Measurements from ENCODE around the gene IREB2. TPM values are rescaled to one million over a fixed set of nuclear protein-coding genes. Genes with fewer than 3 reads are reported as not detected.
A peak's percentile ranks its signal among the peaks of the same experiment; 100 is the strongest.

IREB2 gene
- total RNA-seq, 2 donors from 2014 or later: 79.0 to 92.8 TPM

- H3K27me3 Mint-ChIP-seq: peaks cover 13 to 15% of the 10 kb centered on the region in 2 donors
- H3K4me1 Mint-ChIP-seq (ENCODE audit: low read depth in 2 of 2): no peaks in the 10 kb centered on the region
- H3K9me3 Mint-ChIP-seq: no peaks in the 10 kb centered on the region
- no peaks in the 10 kb centered on the region for H3K36me3 Mint-ChIP-seq
- no peak overlapping the region for H3K27ac Mint-ChIP-seq
- ATAC-seq (no peak), DNase-seq (ENCODE audit: low spot score) (no peak)
- H3K4me3 Mint-ChIP-seq: no peak overlapping the region
Measured at GRCh38 chr15:78414621-78415250, 23.3 kb upstream of the IREB2 start.

DNA sequence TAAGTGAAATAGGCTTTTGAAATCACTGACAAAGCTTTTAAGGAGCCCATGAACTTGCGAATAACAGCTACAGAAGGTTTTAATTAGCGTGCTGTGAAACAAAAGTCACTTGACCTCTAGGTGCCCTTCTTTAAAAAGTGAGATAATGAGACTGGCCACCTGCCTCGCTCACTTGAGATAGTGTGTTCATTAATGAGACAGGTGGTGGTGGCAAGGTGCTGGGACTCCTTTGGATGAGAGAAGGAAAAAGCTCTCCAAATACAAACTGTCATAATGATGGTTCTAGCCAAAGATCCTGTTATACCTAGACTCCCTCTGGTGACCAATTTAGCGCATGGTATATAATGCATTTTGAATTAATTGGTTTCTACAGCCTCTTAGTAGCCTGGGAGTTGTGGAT lies 22.7 kb upstream of the IREB2 start:
- no peaks in the 10 kb centered on the region for H3K4me1 Mint-ChIP-seq (ENCODE audit: low read depth in 2 of 2)
- H3K36me3 Mint-ChIP-seq: no peaks in the 10 kb centered on the region
- DNase-seq (ENCODE audit: low spot score): no peak
- no peak overlapping the region for H3K4me3 Mint-ChIP-seq
- H3K9me3 Mint-ChIP-seq: no peaks in the 10 kb centered on the region
- ATAC-seq: no peak
- peaks cover 13 to 15% of the 10 kb centered on the region in 2 donors for H3K27me3 Mint-ChIP-seq
- H3K27ac Mint-ChIP-seq: no peak overlapping the region

DNA sequence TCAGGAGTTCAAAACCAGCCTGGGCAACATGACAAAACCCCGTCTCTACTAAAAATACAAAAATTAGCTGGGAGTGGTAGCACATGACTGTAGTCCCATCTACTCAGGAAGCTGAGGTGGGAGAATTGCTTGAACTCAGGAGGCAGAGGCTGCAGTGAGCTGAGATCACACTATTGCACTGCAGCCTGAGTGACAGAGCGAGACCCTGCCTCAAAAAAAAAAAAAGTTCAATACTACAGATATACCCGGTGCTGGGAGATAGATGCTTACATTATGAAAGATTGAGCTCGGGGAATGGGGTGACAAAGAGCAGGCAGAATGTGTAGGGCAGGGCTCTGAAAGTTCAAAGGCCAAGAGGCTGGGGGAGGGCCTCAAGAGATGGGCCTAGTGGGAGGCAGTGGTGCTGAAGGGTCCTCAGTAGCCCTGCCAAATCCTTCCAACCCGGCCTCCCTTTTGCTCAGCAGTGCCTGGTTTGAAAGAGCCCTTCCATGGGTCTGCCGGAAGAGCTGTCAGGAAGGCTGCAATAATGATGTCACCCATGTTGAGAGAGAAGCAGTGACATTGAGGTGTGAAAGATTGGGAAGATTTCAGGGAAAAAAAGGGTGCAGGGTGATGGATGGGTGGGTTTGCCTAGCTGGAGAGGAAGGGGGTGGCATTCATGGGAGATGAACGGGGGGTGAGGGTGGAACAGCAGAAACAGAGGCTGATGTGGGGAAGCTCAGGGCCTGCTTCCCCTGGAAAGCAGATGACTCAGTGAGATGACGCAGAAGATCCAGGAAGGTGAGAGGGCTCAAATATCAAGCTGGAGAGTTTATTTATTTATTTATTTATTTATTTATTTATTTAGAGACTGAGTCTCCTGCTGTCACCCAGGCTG lies 20.0 kb upstream of the IREB2 start:
- H3K9me3 Mint-ChIP-seq: no peaks in the 10 kb centered on the region
- H3K36me3 Mint-ChIP-seq: no peaks in the 10 kb centered on the region
- peaks cover 8 to 19% of the 10 kb centered on the region in 2 donors for H3K27me3 Mint-ChIP-seq
- H3K4me3 Mint-ChIP-seq: no peak overlapping the region
- no peak for ATAC-seq
- peak overlapping the region in 1 of 2 donors; percentile 52 for H3K27ac Mint-ChIP-seq
- peaks cover 0 to 3% of the 10 kb centered on the region in 2 donors for H3K4me1 Mint-ChIP-seq (ENCODE audit: low read depth in 2 of 2)
- no peak for DNase-seq (ENCODE audit: low spot score)

DNA sequence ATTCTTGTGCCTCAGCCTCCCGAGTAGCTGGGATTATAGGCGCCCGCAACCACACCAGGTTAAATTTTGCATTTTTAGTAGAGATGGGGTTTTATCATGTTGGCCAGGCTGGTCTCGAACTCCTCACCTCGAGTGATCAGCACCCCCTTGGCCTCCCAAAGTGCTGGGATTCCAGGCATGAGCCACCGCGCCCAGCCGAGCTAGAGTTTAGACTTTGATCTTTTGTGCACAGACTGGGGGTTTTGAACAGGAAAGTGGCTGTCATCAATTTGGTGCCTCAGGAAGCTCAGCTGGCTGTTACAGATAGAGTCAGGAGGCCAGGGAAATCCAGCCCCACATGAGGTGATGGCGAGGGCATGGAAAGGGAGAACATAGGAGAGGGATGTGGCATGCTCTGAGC lies 19.3 kb upstream of the IREB2 start:
- H3K27ac Mint-ChIP-seq: no peak overlapping the region

GRCh38 chr15:78419367-78419766 lies 18.6 kb upstream of the IREB2 start:
- DNase-seq (ENCODE audit: low spot score): no peak

More for the DNA sequence above, 19.3 kb upstream of the IREB2 start:
- peaks cover 0 to 3% of the 10 kb centered on the region in 2 donors for H3K4me1 Mint-ChIP-seq (ENCODE audit: low read depth in 2 of 2)
- no peaks in the 10 kb centered on the region for H3K36me3 Mint-ChIP-seq
- no peak for DNase-seq (ENCODE audit: low spot score)
- no peak for ATAC-seq
- no peak overlapping the region for H3K4me3 Mint-ChIP-seq
- no peaks in the 10 kb centered on the region for H3K9me3 Mint-ChIP-seq
- H3K27me3 Mint-ChIP-seq: peaks cover 8 to 22% of the 10 kb centered on the region in 2 donors

GRCh38 chr15:78420220-78420619 lies 17.8 kb upstream of the IREB2 start:
- no peak overlapping the region for H3K4me3 Mint-ChIP-seq
- ATAC-seq (no peak), DNase-seq (ENCODE audit: low spot score) (no peak)
- no peak overlapping the region for H3K27ac Mint-ChIP-seq
- peaks cover 0 to 3% of the 10 kb centered on the region in 2 donors for H3K4me1 Mint-ChIP-seq (ENCODE audit: low read depth in 2 of 2)
- H3K9me3 Mint-ChIP-seq: no peaks in the 10 kb centered on the region
- peaks cover 20 to 26% of the 10 kb centered on the region in 2 donors for H3K27me3 Mint-ChIP-seq
- no peaks in the 10 kb centered on the region for H3K36me3 Mint-ChIP-seq

More at GRCh38 chr15:78419367-78419766, 18.6 kb upstream of the IREB2 start:
- H3K4me1 Mint-ChIP-seq (ENCODE audit: low read depth in 2 of 2): peaks cover 0 to 3% of the 10 kb centered on the region in 2 donors
- no peak overlapping the region for H3K4me3 Mint-ChIP-seq
- ATAC-seq: no peak
- peaks cover 13 to 23% of the 10 kb centered on the region in 2 donors for H3K27me3 Mint-ChIP-seq
- H3K27ac Mint-ChIP-seq: no peak overlapping the region
- H3K36me3 Mint-ChIP-seq: no peaks in the 10 kb centered on the region
- no peaks in the 10 kb centered on the region for H3K9me3 Mint-ChIP-seq

GRCh38 chr15:78420766-78421165 lies 17.2 kb upstream of the IREB2 start:
- H3K4me3 Mint-ChIP-seq: no peak overlapping the region
- no peak overlapping the region for H3K27ac Mint-ChIP-seq
- H3K36me3 Mint-ChIP-seq: no peaks in the 10 kb centered on the region
- H3K9me3 Mint-ChIP-seq: no peaks in the 10 kb centered on the region
- ATAC-seq (no peak), DNase-seq (ENCODE audit: low spot score) (no peak)
- H3K27me3 Mint-ChIP-seq: peaks cover 24 to 28% of the 10 kb centered on the region in 2 donors
- peaks cover under 1 to 3% of the 10 kb centered on the region in 2 donors for H3K4me1 Mint-ChIP-seq (ENCODE audit: low read depth in 2 of 2)

- no peak overlapping the region for H3K27ac Mint-ChIP-seq
- DNase-seq (ENCODE audit: low spot score): no peak
- peaks cover 31% of the 10 kb centered on the region in 2 donors for H3K27me3 Mint-ChIP-seq
- H3K9me3 Mint-ChIP-seq: no peaks in the 10 kb centered on the region
- no peaks in the 10 kb centered on the region for H3K36me3 Mint-ChIP-seq
- H3K4me3 Mint-ChIP-seq: no peak overlapping the region
- ATAC-seq: no peak
- peaks cover 3 to 5% of the 10 kb centered on the region in 2 donors for H3K4me1 Mint-ChIP-seq (ENCODE audit: low read depth in 2 of 2)
Measured at GRCh38 chr15:78421238-78421965, 16.6 kb upstream of the IREB2 start.

GRCh38 chr15:78422571-78423340 lies 15.3 kb upstream of the IREB2 start:
- Mint-ChIP-seq H3K27ac (no peak overlapping the region), H3K4me3 (no peak overlapping the region), H3K27me3 (peaks cover 30 to 31% of the 10 kb centered on the region in 2 donors), H3K36me3 (no peaks in the 10 kb centered on the region), H3K9me3 (no peaks in the 10 kb centered on the region), H3K4me1 (ENCODE audit: low read depth in 2 of 2) (peaks cover 3 to 5% of the 10 kb centered on the region in 2 donors)
- DNase-seq (ENCODE audit: low spot score) (peak; percentile 71), ATAC-seq (peak; percentile 62 to 75)

- DNase-seq (ENCODE audit: low spot score) (no peak), ATAC-seq (no peak)
- Mint-ChIP-seq H3K27ac (no peak overlapping the region), H3K36me3 (no peaks in the 10 kb centered on the region), H3K4me1 (ENCODE audit: low read depth in 2 of 2) (peaks cover 3 to 5% of the 10 kb centered on the region in 2 donors), H3K27me3 (peaks cover 28 to 29% of the 10 kb centered on the region in 2 donors), H3K9me3 (no peaks in the 10 kb centered on the region), H3K4me3 (no peak overlapping the region)
Measured at GRCh38 chr15:78424673-78425072, 13.3 kb upstream of the IREB2 start.

DNA sequence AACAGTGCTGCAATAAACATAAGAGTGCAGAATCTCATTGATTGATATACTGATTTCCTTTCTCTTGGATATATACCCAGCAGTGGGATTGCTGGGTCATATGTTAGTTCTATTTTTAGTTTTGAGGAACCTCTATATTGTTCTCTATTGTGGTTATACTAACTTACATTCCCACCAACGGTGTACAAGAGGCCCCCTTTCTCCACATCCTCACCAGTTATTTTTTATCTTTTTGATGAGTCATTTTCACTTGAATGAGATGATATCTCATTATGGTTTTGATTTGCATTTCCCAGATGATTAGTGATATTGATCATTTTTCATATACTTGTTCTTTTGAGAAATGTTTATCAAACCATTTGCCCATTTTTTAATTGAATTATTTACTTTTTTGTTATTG lies 12.4 kb upstream of the IREB2 start:
- no peak for DNase-seq (ENCODE audit: low spot score)
- H3K27me3 Mint-ChIP-seq: peaks cover 31 to 35% of the 10 kb centered on the region in 2 donors
- no peak overlapping the region for H3K4me3 Mint-ChIP-seq
- H3K9me3 Mint-ChIP-seq: no peaks in the 10 kb centered on the region
- no peak for ATAC-seq
- H3K27ac Mint-ChIP-seq: no peak overlapping the region
- H3K4me1 Mint-ChIP-seq (ENCODE audit: low read depth in 2 of 2): peaks cover 3 to 5% of the 10 kb centered on the region in 2 donors
- H3K36me3 Mint-ChIP-seq: no peaks in the 10 kb centered on the region

- H3K27me3 Mint-ChIP-seq: peaks cover 31 to 35% of the 10 kb centered on the region in 2 donors
- H3K4me3 Mint-ChIP-seq: no peak overlapping the region
Measured at GRCh38 chr15:78426300-78426699, 11.7 kb upstream of the IREB2 start.

DNA sequence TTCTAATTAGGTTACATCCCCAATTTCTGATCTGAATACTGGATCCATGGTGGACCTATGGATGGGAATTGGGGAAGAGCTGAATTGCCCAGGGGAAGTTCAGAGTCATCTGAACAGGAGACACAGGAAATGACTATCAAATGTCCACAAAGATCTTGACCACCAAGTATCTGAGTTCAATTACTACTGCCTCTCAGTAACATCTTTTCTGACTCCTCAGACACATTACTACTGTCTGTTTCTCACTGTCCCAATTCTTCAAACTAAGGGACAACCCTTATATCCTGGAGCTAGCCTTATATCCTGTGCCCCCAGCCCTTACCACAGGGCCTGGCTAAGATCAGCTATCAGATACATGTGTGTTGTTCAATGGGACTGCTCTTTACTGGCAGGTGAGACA lies 10.1 kb upstream of the IREB2 start:
- peaks cover under 1 to 5% of the 10 kb centered on the region in 2 donors for H3K4me1 Mint-ChIP-seq (ENCODE audit: low read depth in 2 of 2)

More at GRCh38 chr15:78426300-78426699, 11.7 kb upstream of the IREB2 start:
- H3K36me3 Mint-ChIP-seq: no peaks in the 10 kb centered on the region
- H3K27ac Mint-ChIP-seq: no peak overlapping the region
- peaks cover 3 to 5% of the 10 kb centered on the region in 2 donors for H3K4me1 Mint-ChIP-seq (ENCODE audit: low read depth in 2 of 2)
- no peak for DNase-seq (ENCODE audit: low spot score)
- H3K9me3 Mint-ChIP-seq: no peaks in the 10 kb centered on the region
- ATAC-seq: no peak

More for the DNA sequence above, 10.1 kb upstream of the IREB2 start:
- H3K27me3 Mint-ChIP-seq: peaks cover 32 to 34% of the 10 kb centered on the region in 2 donors
- H3K27ac Mint-ChIP-seq: no peak overlapping the region
- H3K4me3 Mint-ChIP-seq: no peak overlapping the region
- no peak for DNase-seq (ENCODE audit: low spot score)
- no peak for ATAC-seq
- no peaks in the 10 kb centered on the region for H3K36me3 Mint-ChIP-seq
- H3K9me3 Mint-ChIP-seq: no peaks in the 10 kb centered on the region

Measured in natural killer cell treated with Interleukin-12 subunit alpha and Interleukin-12 subunit beta and Interleukin-15 and Interleukin-18, amount 100 ng/mL, for 72 hours (primary cell).